GM21367 (cell line): ENCODE measurements around the gene PCYT1A.
"Not testable (repeated sequence)": the region's sequence is repeated elsewhere in the genome, so short reads cannot be mapped to it uniquely, and the experiment has no call there.

Experiments used
- ATAC-seq: cut with Tn5 transposase; IDR thresholded peaks from one replicate; pipeline ENCODE4 v1.9.1; 2021; ENCODE audit not compliant: unreplicated experiment

PCYT1A gene

GRCh38 chr3:196288141-196288460 lies 575 bp upstream of the PCYT1A start:
- ATAC-seq: no peak

GRCh38 chr3:196287090-196287439 lies 461 bp downstream of the PCYT1A start:
- ATAC-seq: no peak

GRCh38 chr3:196284396-196284795 lies 3.1 kb downstream of the PCYT1A start:
- ATAC-seq: no peak

GRCh38 chr3:196281962-196282361 lies 5.6 kb downstream of the PCYT1A start:
- ATAC-seq: no peak

- ATAC-seq: no peak
These were observed 6.7 kb downstream of the PCYT1A start for GRCh38 chr3:196280689-196281440.

- ATAC-seq: no peak
These were observed 12.4 kb downstream of the PCYT1A start for GRCh38 chr3:196275126-196275525.

- peak; percentile 83 for ATAC-seq
These were observed 12.9 kb downstream of the PCYT1A start for GRCh38 chr3:196274585-196274984.

GRCh38 chr3:196273655-196274054 lies 13.9 kb downstream of the PCYT1A start:
- ATAC-seq: no peak

GRCh38 chr3:196272826-196273225 lies 14.7 kb downstream of the PCYT1A start:
- ATAC-seq: no peak

GRCh38 chr3:196270499-196270898 lies 17.0 kb downstream of the PCYT1A start:
- ATAC-seq: no peak

- no peak for ATAC-seq
These were observed 19.0 kb downstream of the PCYT1A start for GRCh38 chr3:196268284-196269163.

GRCh38 chr3:196263819-196264218 lies 23.7 kb downstream of the PCYT1A start:
- ATAC-seq: no peak

- ATAC-seq: no peak
These were observed 26.7 kb downstream of the PCYT1A start for GRCh38 chr3:196260784-196261183.

GRCh38 chr3:196255776-196256175 lies 31.8 kb downstream of the PCYT1A start:
- no peak for ATAC-seq

GRCh38 chr3:196254376-196255283 lies 32.9 kb downstream of the PCYT1A start:
- ATAC-seq: no peak

- ATAC-seq: no peak
These were observed 35.6 kb downstream of the PCYT1A start for GRCh38 chr3:196251918-196252317.

GRCh38 chr3:196246612-196247308 lies 40.8 kb downstream of the PCYT1A start:
- no peak for ATAC-seq

- not testable (repeated sequence) for ATAC-seq
These were observed 43.4 kb downstream of the PCYT1A start for GRCh38 chr3:196244166-196244565.

GRCh38 chr3:196241704-196242103 lies 45.8 kb downstream of the PCYT1A start:
- no peak for ATAC-seq

- no peak for ATAC-seq
These were observed 47.1 kb downstream of the PCYT1A start for GRCh38 chr3:196240424-196240823.
